Measurements from ENCODE around the gene UMAD1.

GRCh38 chr7:7921830-7922229 is 281.3 kb downstream of the UMAD1 start:
- TF ChIP-seq CTCF (IDR thresholded peaks at IDR 0.05; ENCODE audit: insufficient read depth, low read length) = no peak
- TF ChIP-seq POLR2AphosphoS5 (IDR thresholded peaks at IDR 0.05; ENCODE audit: low read depth) = no peak
- TF ChIP-seq REST (IDR thresholded peaks at IDR 0.05; ENCODE audit: insufficient replicate concordance, low read depth) = no peak
- no peak for TF ChIP-seq GABPA (IDR thresholded peaks at IDR 0.05; ENCODE audit: low read depth)

Data from HL-60 (cell line).